HG03354 (cell line): ENCODE measurements around the gene AGPS.
"Not testable (repeated sequence)": the region's sequence is repeated elsewhere in the genome, so short reads cannot be mapped to it uniquely, and the experiment has no call there.

ENCODE experiments used
- ATAC-seq: cut with Tn5 transposase; IDR thresholded peaks from one replicate; pipeline ENCODE4 v1.9.1; 2021; ENCODE audit warnings: mild to moderate bottlenecking; ENCODE audit not compliant: unreplicated experiment, poor library complexity, severe bottlenecking

The AGPS gene

GRCh38 chr2:177392373-177393202, at the start of gene AGPS:
AGPS (plus strand) TSS chr2:177392773; CDS start chr2:177392790, 17 bp downstream.
- peak; percentile 92 for ATAC-seq

DNA sequence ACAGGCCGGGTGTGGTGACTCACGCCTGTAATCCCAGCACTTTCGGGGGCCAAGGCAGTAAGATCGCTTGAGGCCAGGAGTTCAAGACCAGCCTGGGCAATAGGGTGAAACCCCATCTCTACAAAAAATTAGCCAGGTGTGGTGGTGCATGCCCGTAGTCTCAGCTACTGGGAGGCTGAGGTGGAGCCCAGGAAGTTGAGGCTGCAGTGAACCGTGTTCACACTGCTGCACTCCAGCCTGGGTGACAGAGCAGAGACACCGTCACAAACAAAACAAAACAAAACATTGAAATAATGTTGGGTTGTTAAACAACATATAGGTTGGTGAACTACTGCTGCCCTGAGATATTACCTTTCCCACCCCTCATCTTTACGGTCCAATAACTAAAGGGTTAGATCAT, 48.8 kb upstream of the AGPS start:
- no peak for ATAC-seq

DNA sequence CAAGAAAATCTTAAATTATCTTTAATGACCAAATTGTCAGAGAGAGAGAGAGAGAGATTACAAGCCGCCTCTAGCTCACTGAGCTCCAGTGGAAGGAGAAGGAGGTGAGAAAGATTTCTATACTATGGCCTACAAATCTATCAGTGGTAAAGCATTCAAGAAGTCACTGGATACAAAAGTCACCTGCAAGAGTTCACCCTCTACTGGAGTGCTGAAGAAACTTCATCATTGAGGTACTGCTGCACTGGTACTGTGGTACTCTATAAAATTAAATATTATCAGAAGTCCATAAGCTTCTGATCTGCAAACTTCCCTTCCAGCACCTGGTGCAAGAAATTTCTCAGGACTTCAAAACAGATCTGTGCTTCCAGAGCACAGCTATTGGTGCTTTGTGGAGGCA, 48.3 kb upstream of the AGPS start:
- ATAC-seq, result no peak

- ATAC-seq, result no peak
Observed at GRCh38 chr2:177346192-177346591, 46.4 kb upstream of the AGPS start.

DNA sequence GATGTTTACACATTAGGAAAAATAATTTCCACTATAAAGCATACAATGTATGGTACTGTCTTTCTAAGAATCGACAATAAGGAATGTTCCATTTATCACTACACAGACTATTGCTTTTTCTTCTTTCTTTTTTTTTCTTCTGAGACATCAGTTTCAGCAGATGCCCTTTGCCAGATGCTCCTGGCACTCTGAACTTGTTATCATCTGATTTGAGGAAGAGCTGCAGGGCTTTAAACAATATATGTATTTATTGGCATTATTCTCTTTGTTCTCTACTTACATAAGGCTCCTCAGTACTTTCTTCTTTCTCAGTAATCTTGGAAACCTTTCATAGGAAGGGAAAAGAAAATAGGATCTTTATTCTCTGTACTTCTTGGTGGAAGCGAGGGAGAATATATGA, 45.0 kb upstream of the AGPS start:
- no peak for ATAC-seq

DNA sequence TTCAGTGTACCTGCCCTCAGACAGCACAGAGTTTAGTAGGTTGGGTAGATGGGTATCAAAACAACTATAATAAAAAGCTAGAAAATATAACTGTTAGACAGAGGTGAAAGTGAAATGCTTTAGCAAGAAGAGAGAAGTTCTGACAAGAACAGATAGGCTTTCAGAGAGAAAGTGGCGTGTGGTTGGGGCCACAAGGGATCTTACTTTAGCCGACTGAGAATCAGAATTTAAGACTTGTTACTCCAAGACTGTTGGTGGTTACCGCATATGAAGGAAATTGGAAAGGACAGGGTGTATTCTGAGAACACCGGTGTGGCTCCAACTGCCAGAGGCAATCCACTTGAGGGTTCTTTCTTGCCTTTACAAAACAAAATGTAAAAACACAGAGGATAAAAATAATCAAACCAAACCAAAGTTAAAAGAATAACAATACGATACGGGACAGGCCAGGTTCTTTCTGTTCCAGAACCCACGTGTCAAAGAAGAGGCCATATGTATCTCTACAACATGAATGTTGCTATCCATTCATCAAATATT, 44.4 kb upstream of the AGPS start:
- no peak for ATAC-seq

GRCh38 chr2:177348733-177349693, 43.6 kb upstream of the AGPS start:
- ATAC-seq, result peak; percentile 67

GRCh38 chr2:177350624-177351023, 41.9 kb upstream of the AGPS start:
- not testable (repeated sequence) for ATAC-seq

DNA sequence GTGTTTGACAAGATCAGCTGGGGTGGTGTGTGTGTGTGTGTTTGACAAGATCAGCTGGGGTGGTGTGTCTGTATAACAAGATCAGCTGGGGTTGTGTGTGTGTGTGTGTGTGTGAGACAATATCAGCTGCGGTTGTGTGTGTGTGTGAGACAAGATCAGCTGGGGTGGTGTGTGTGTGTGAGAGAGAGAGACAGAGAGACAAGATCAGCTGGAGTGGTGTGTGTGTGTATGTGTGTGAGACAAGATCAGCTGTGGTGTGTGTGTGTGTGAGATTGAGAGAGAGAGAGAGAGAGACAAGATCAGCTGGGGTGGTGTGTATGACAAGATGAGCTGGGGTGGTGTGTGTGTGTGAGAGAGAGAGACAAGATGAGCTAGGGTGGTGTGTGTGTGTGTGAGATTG, 41.5 kb upstream of the AGPS start:
- not testable (repeated sequence) for ATAC-seq

DNA sequence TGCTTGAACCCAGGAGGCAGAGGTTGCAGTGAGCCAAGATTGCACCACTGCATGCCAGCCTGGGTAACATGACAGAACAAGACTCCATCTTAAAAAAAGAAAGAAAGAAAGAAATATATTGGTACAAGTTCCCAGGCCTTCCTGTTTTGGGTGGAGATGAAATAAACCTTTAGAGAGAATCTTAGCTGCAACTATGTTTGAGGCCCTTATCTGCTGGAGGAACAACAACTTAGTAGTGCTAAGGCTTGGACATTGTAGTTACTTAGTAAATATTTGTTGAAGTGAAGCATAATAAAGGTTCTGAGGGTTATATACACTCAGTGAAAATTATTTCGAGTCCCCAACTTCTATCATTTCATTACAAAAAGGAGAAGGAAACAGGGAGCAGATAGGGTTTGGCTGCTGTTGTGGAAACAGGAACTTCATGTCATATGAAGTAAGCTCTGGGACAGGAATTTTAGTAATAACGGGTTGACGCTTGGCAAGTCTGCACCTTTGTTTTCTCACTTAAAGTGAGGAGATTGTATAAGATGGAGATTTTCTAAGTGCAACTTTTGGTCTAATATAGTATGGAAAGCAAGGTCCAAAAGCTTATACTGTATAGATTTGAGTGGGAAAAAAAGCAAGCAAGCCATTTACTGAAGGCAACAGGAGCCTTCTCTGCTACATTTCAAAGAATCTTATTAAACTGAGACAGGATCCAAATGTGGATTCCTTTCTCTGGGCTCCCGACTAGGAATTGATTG, 40.0 kb upstream of the AGPS start:
- ATAC-seq, result no peak

DNA sequence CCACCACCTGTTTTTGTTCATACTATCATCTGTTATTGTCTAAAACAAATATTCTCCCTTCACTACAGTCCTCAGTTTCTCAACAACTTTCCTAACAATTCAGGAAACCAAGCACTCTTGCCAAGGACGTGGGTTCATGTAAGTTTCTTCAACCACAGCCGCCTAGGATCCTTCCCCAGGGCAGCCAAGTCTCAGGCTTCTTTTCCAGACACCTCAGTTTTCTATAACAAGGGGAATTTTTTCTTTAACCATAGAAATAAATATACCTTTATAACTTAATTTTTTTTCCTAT, 39.4 kb upstream of the AGPS start:
- no peak for ATAC-seq

DNA sequence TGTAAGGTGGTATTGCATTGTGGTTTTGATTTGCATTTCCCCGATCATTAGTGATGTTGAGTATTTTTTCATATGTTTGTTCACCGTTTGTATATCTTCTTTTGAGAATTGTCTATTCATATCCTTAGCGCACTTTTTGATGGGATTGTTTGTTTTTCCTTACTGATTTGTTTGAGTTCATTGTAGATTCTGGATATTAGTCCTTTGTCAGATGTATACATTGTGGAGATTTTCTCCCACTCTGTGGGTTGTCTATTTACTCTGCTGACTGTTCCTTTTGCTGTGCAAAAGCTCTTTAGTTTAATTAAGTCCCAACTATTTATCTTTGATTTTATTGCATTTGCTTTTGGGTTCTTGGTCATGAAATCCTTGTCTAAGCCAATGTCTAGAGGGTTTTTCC, 38.0 kb upstream of the AGPS start:
- not testable (repeated sequence) for ATAC-seq

- no peak for ATAC-seq
Observed at GRCh38 chr2:177355874-177356273, 36.7 kb upstream of the AGPS start.

DNA sequence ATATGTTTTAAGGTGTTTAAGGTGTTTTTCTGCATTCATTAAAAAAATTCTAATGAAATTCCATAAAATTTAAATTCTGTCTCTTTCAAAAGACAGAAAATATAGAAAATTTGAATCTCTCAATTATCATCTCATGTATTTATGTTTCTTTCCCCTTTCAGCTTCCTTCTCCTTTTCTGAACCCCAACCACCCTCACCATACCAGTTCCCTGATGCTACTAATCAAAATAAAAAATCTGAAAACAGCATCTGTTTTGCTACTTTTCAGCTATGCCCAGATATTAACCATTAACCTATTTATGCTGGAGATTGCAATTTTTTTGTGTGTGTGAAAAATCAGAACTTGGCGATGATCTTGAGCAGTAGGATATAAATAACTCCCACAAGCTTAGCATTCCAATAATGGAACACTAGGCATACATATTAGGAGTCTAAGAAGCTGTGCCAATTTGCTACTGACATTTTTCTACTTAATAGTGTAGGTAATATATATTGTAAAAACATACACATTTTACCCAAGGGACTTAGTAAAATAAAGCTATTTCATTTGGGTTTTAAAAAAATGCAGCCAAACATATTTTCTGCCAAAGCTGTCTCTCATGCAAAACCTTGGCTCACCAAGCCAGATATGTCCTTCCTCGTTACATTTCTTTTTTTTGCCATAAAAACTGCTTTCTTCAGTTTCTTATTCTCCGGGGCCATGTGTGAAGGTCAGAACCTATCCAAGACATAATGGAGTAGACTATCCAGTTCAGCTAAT, 32.6 kb upstream of the AGPS start:
- no peak for ATAC-seq

DNA sequence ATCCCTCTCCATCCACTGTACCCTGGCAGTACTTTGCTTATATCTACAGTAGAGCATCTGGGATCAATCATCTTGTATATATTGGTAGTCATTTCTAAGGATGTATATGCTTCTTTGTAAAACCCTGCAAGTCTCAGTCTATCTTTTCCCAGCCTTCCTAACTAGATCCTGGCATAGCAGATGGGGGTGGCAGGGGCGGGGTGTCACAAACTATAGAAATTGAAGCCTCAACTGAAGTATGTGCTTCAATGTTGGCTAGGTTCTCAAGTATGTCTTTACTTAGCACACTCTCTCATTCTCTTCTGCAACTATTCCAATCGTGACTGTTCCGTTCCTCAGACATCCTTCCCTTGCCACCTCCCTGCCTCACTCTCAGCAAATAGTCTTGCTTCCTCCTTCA, 30.1 kb upstream of the AGPS start:
- no peak for ATAC-seq

- no peak for ATAC-seq
Observed at GRCh38 chr2:177363332-177363731, 29.2 kb upstream of the AGPS start.

DNA sequence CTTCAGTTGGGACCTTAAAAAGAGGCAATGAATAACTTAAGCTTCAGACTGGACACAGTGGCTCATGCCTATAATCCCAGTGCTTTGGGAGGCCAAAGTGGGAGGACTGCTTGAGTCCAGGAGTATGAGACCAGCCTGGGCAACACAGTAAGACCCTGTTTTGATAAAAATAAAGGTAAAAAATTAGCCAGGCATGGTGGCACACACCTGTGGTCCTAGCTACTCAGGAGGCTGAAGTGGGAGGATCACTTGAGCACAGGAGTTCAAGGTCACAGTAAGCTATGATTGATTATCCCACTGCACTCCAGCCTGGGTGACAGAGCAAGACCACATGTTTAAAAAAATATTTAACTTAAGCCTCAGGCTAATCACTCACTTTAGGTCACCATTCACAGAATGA, 26.8 kb upstream of the AGPS start:
- not testable (repeated sequence) for ATAC-seq

DNA sequence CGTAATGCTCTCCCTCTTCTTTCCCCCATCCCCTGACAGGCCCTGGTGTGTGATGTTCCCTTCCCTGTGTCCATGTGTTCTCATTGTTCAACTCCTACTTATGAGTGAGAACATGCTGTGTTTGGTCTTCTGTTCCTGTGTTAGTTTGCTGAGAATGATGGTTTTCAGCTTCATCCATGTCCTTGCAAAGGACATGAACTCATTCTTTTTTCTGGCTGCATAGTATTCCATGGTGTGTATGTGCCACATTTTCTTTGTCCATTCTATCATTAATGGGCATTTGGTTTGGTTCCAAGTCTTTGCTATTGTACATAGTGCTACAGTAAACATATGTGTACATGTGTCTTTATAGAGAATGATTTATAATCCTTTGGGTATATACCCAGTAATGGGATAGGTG, 24.6 kb upstream of the AGPS start:
- not testable (repeated sequence) for ATAC-seq

GRCh38 chr2:177379354-177379753, 13.2 kb upstream of the AGPS start:
- ATAC-seq, result no peak
